ENCODE measurements around the gene IL13.

Gene IL13

GRCh38 chr5:132656774-132657355 lies 1.1 kb upstream of the IL13 start:
- DNase-seq = no peak

- no peak for DNase-seq
Observed at GRCh38 chr5:132658381-132659302, 669 bp downstream of the IL13 start.

- no peak for DNase-seq
Observed at GRCh38 chr5:132659598-132660493, 1.9 kb downstream of the IL13 start.

GRCh38 chr5:132661231-132662003 lies 3.4 kb downstream of the IL13 start:
- DNase-seq = no peak

GRCh38 chr5:132662004-132662401 lies 4.0 kb downstream of the IL13 start:
- no peak for DNase-seq

GRCh38 chr5:132662925-132663770 lies 5.2 kb downstream of the IL13 start:
- no peak for DNase-seq

GRCh38 chr5:132663771-132664695 lies 6.1 kb downstream of the IL13 start:
- DNase-seq = no peak

GRCh38 chr5:132664696-132665209 lies 6.8 kb downstream of the IL13 start:
- no peak for DNase-seq

- DNase-seq = no peak
Observed at GRCh38 chr5:132665574-132666080, 7.7 kb downstream of the IL13 start.

GRCh38 chr5:132666310-132667123 lies 8.5 kb downstream of the IL13 start:
- no peak for DNase-seq

- DNase-seq = no peak
Observed at GRCh38 chr5:132667309-132667708, 9.3 kb downstream of the IL13 start.

GRCh38 chr5:132667761-132668705 lies 10.1 kb downstream of the IL13 start:
- no peak for DNase-seq

GRCh38 chr5:132668706-132669454 lies 10.9 kb downstream of the IL13 start:
- no peak for DNase-seq

GRCh38 chr5:132669455-132669820 lies 11.5 kb downstream of the IL13 start:
- no peak for DNase-seq

GRCh38 chr5:132669966-132670882 lies 12.3 kb downstream of the IL13 start:
- no peak for DNase-seq

- DNase-seq = no peak
Observed at GRCh38 chr5:132671000-132671399, 13.0 kb downstream of the IL13 start.
